Mesenchymal stem cell (in vitro differentiated cells and primary cell): ENCODE results near the gene RIC1.
"Not testable (repeated sequence)": the region's sequence is repeated elsewhere in the genome, so short reads cannot be mapped to it uniquely, and the experiment has no call there.

Experiments
- DNase-seq: peaks from one replicate; pipeline ENCODE4 v3.0.0-alpha.2; 2013
- H2AFZ ChIP-seq: one replicate; pipeline ENCODE4 v1.6.1; 2013; ENCODE audit warnings: low read depth, mild to moderate bottlenecking, control low read depth, inconsistent platforms, low read length, moderate library complexity
- H2AK5ac ChIP-seq: 2 replicates; pipeline ENCODE4 v1.6.1; 2013; ENCODE audit warnings: low read length, moderate library complexity, mild to moderate bottlenecking, inconsistent platforms; ENCODE audit not compliant: severe bottlenecking
- H2BK120ac ChIP-seq: one replicate; pipeline ENCODE4 v1.6.1; 2013; ENCODE audit warnings: low read depth, mild to moderate bottlenecking, inconsistent platforms, low read length, moderate library complexity
- H2BK12ac ChIP-seq, 2 experiments: one replicate each; pipeline ENCODE4 v1.6.1; 2013; ENCODE audit warnings: inconsistent platforms in 2 of 2, low read length in 2 of 2, mild to moderate bottlenecking in 2 of 2, moderate library complexity in 2 of 2, control low read depth in 1 of 2
- H2BK15ac ChIP-seq: one replicate; pipeline ENCODE4 v1.6.1; 2013; ENCODE audit warnings: mild to moderate bottlenecking, low read depth, inconsistent platforms; ENCODE audit not compliant: poor library complexity, severe bottlenecking
- H2BK5ac ChIP-seq: 2 replicates; pipeline ENCODE4 v1.6.1; 2013; ENCODE audit warnings: low read depth, mild to moderate bottlenecking, low read length, control low read depth, inconsistent platforms; ENCODE audit not compliant: poor library complexity, severe bottlenecking
- H3K14ac ChIP-seq, 2 experiments: one replicate each; pipeline ENCODE4 v1.6.1; 2013; ENCODE audit warnings: inconsistent platforms in 2 of 2, low read length in 2 of 2, control low read depth in 1 of 2, mild to moderate bottlenecking in 1 of 2, moderate library complexity in 1 of 2
- H3K18ac ChIP-seq, 2 experiments: one replicate each; pipeline ENCODE4 v1.6.1; 2013; ENCODE audit warnings: inconsistent platforms in 2 of 2, low read length in 2 of 2, control low read depth in 1 of 2, low read depth in 1 of 2, mild to moderate bottlenecking in 1 of 2
- H3K23ac ChIP-seq, 2 experiments: one replicate each; pipeline ENCODE4 v1.6.1; 2013; ENCODE audit warnings: inconsistent platforms in 2 of 2, low read length in 2 of 2, mild to moderate bottlenecking in 2 of 2, moderate library complexity in 2 of 2, control low read depth in 1 of 2
- H3K27ac ChIP-seq: 2 replicates; pipeline ENCODE4 v1.5.1; 2013; ENCODE audit warnings: mild to moderate bottlenecking, moderate library complexity, low read length, control low read depth, inconsistent platforms; ENCODE audit not compliant: poor library complexity, severe bottlenecking
- H3K27me3 ChIP-seq, 2 experiments: 2 replicates each; pipeline versions ENCODE4 v1.6.1 to v1.7.0; 2013; ENCODE audit warnings: low read length in 2 of 2, mild to moderate bottlenecking in 2 of 2, moderate library complexity in 2 of 2, control low read depth in 1 of 2, inconsistent platforms in 1 of 2; ENCODE audit not compliant: control insufficient read depth in 1 of 2, insufficient read depth in 1 of 2
- H3K36me3 ChIP-seq, 2 experiments: 2 replicates each; pipeline versions ENCODE4 v1.6.1 to v1.7.0; 2013; ENCODE audit warnings: low read length in 2 of 2, control low read depth in 1 of 2, inconsistent platforms in 1 of 2, low read depth in 1 of 2, mild to moderate bottlenecking in 1 of 2; ENCODE audit not compliant: insufficient read depth in 2 of 2, control insufficient read depth in 1 of 2
- H3K4ac ChIP-seq, 2 experiments: one replicate each; pipeline ENCODE4 v1.6.1; 2013; ENCODE audit warnings: inconsistent platforms in 2 of 2, low read length in 2 of 2, mild to moderate bottlenecking in 2 of 2, moderate library complexity in 2 of 2, control low read depth in 1 of 2, low read depth in 1 of 2
- H3K4me1 ChIP-seq: 2 replicates; pipeline ENCODE4 v1.6.1; 2013; ENCODE audit warnings: low read depth, low read length, control low read depth; ENCODE audit not compliant: control insufficient read depth, insufficient read depth
- H3K4me2 ChIP-seq: 2 replicates; pipeline ENCODE4 v1.6.1; 2013; ENCODE audit warnings: low read length, mild to moderate bottlenecking, inconsistent platforms; ENCODE audit not compliant: poor library complexity, severe bottlenecking
- H3K4me3 ChIP-seq, 2 experiments: 2 replicates each; pipeline versions ENCODE4 v1.5.1 to v1.7.0; 2013; ENCODE audit warnings: low read length in 2 of 2, mild to moderate bottlenecking in 2 of 2, control low read depth in 1 of 2, low read depth in 1 of 2; ENCODE audit not compliant: insufficient read depth in 1 of 2
- H3K79me1 ChIP-seq: replicated peaks from 2 replicates; pipeline ENCODE4 v1.6.1; 2013; ENCODE audit warnings: mild to moderate bottlenecking, control low read depth, low read length, inconsistent platforms; ENCODE audit not compliant: poor library complexity, severe bottlenecking
- H3K9ac ChIP-seq: 2 replicates; pipeline ENCODE4 v1.7.0; 2013; ENCODE audit warnings: mild to moderate bottlenecking, low read length, moderate library complexity
- H3K9me3 ChIP-seq: 2 replicates; pipeline ENCODE4 v1.7.0; 2013; ENCODE audit warnings: mild to moderate bottlenecking, low read length; ENCODE audit not compliant: control insufficient read depth
- H4K8ac ChIP-seq: one replicate; pipeline ENCODE4 v1.6.1; 2013; ENCODE audit warnings: inconsistent platforms, mild to moderate bottlenecking, low read length, moderate library complexity
- H4K91ac ChIP-seq: one replicate; pipeline ENCODE4 v1.6.1; 2013; ENCODE audit warnings: mild to moderate bottlenecking, low read length, inconsistent platforms
- WGBS: methylation state at CpG from one replicate; pipeline ENCODE4 v1.1.7; 2013; ENCODE audit warnings: mixed read lengths; 5-methylcytosine and 5-hydroxymethylcytosine counted together

RIC1 gene

DNA sequence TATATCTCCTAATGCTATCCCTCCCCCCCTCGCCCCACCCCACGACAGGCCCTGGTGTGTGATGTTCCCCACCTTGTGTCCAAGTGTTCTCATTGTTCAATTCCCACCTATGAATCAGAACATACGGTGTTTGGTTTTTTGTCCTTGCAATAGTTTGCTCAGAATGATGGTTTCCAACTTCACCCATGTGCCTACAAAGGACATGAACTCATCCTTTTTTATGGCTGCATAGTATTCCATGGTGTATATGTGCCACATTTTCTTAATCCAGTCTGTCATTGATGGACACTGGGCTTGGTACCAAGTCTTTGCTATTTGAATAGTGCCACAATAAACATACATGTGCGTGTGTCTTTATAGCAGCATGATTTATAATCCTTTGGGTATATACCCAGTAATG, 93.8 kb downstream of the RIC1 start:
- not testable (repeated sequence) for DNase-seq, H2BK120ac ChIP-seq, H3K18ac ChIP-seq, H3K4me2 ChIP-seq, H3K79me1 ChIP-seq, H2AFZ ChIP-seq, H4K91ac ChIP-seq, H2BK15ac ChIP-seq, H3K14ac ChIP-seq, H2AK5ac ChIP-seq, H2BK12ac ChIP-seq, H3K4me1 ChIP-seq, H3K27ac ChIP-seq, H2BK5ac ChIP-seq, H3K4ac ChIP-seq, H3K4me3 ChIP-seq, H3K9me3 ChIP-seq, H4K8ac ChIP-seq, H3K9ac ChIP-seq, H3K23ac ChIP-seq, H3K27me3 ChIP-seq
- WGBS = 97% methylated on average over 4 of the region's 4 CpGs
- H3K36me3 ChIP-seq = peaks cover 9 to 36% of the 10 kb centered on the region in 2 experiments

GRCh38 chr9:5735072-5735471, 106.2 kb downstream of the RIC1 start:
- H3K79me1 ChIP-seq = peaks cover 7% of the 10 kb centered on the region
- WGBS = 100% methylated on average over 2 of the region's 2 CpGs
- no peak overlapping the region for H2BK12ac ChIP-seq
- H4K91ac ChIP-seq = no peak overlapping the region
- DNase-seq = no peak
- no peaks in the 10 kb centered on the region for H3K27me3 ChIP-seq
- H2AK5ac ChIP-seq = no peak overlapping the region
- no peak overlapping the region for H3K4me2 ChIP-seq
- no peak overlapping the region for H2BK5ac ChIP-seq
- H3K9me3 ChIP-seq = peaks cover 4% of the 10 kb centered on the region
- H2BK120ac ChIP-seq = no peak overlapping the region
- H3K4me3 ChIP-seq = no peak overlapping the region
- no peak overlapping the region for H3K27ac ChIP-seq
- no peak overlapping the region for H3K14ac ChIP-seq
- H3K4ac ChIP-seq = no peak overlapping the region
- no peak overlapping the region for H4K8ac ChIP-seq
- no peak overlapping the region for H2AFZ ChIP-seq
- no peaks in the 10 kb centered on the region for H3K4me1 ChIP-seq
- no peak overlapping the region for H2BK15ac ChIP-seq
- H3K18ac ChIP-seq = no peak overlapping the region
- no peak overlapping the region for H3K23ac ChIP-seq
- no peak overlapping the region for H3K9ac ChIP-seq
- peaks cover 9 to 74% of the 10 kb centered on the region in 2 experiments for H3K36me3 ChIP-seq

DNA sequence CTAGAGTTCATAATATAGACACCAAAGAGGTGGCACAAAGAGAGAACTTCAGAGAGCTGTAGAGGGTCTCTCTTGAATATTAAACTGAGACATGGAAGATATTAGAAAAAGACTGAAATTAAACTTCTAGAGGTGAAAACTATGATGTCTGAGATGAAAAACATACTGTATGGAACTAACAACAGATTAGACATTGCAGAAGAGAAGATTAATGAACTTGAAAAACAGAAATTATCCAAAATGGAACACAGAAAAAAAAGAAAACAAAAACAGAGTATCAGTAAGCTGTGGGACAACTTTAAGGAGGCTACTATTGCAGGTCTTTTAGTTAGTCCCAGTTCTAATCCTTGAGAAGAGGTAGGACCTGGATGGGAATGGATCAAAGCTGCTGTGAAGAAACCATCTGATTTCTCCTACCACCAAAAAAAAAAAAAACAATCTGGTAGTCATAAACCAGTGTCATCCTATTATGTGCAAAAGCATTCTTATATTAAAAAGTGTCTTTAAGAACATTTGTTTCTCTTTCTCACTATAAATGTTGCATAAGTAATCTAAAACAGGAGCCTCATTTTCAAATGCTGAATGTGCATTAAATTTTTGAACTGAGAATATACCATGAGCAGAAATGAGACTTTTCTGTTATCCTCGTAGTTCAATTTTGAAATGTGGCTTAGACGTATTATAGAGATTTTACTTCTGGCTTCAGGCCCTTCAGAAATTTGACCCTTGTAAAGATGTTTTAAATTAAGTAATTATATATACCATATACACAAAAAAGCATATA, 107.8 kb downstream of the RIC1 start:
- Histone ChIP-seq H3K27ac (no peak overlapping the region), H2BK15ac (no peak overlapping the region), H2BK5ac (no peak overlapping the region), H3K79me1 (peaks cover 8% of the 10 kb centered on the region), H3K4me3 (no peak overlapping the region), H3K27me3 (no peaks in the 10 kb centered on the region), H3K9ac (no peak overlapping the region), H2AK5ac (no peak overlapping the region), H3K4ac (no peak overlapping the region), H3K4me1 (no peaks in the 10 kb centered on the region), H3K36me3 (peaks cover 9 to 79% of the 10 kb centered on the region in 2 experiments), H2AFZ (no peak overlapping the region), H2BK120ac (no peak overlapping the region), H3K4me2 (no peak overlapping the region), H3K9me3 (peaks cover 4% of the 10 kb centered on the region), H2BK12ac (no peak overlapping the region), H4K8ac (no peak overlapping the region), H3K14ac (no peak overlapping the region), H3K18ac (no peak overlapping the region), H4K91ac (no peak overlapping the region), H3K23ac (no peak overlapping the region)
- 50% methylated on average over 1 of the region's 2 CpGs for WGBS
- DNase-seq = no peak

DNA sequence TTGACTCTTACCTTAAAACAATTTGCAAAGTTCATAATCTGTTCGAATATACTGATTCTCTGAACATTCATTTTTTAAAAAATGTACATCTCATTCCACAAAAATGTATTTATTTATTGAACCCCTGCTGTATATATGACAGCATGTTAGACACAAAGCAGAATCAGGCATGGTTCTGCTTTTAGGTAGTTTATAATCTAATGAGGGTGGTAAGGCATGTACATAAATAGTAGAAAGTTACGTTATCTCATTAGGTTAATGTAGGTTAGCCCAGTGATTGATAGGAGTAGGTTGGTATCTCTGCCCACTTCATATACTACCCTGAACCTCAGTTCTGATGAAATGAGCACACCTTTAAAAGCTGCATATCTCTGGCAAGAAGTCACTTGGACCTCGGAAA, 114.2 kb downstream of the RIC1 start:
- H4K8ac ChIP-seq = no peak overlapping the region
- H3K27ac ChIP-seq = no peak overlapping the region
- DNase-seq = no peak
- no peak overlapping the region for H3K4me3 ChIP-seq
- WGBS = 100% methylated on average over 1 of the region's 3 CpGs
- no peaks in the 10 kb centered on the region for H3K4me1 ChIP-seq
- no peaks in the 10 kb centered on the region for H3K27me3 ChIP-seq
- H2BK12ac ChIP-seq = no peak overlapping the region
- H3K4ac ChIP-seq = no peak overlapping the region
- peaks cover 5% of the 10 kb centered on the region for H3K9me3 ChIP-seq
- H3K9ac ChIP-seq = no peak overlapping the region
- H3K23ac ChIP-seq = no peak overlapping the region
- no peak overlapping the region for H3K14ac ChIP-seq
- peaks cover 6% of the 10 kb centered on the region for H3K79me1 ChIP-seq
- no peak overlapping the region for H2AFZ ChIP-seq
- H2BK120ac ChIP-seq = no peak overlapping the region
- H3K4me2 ChIP-seq = no peak overlapping the region
- H3K36me3 ChIP-seq = peaks cover 9 to 94% of the 10 kb centered on the region in 2 experiments
- no peak overlapping the region for H4K91ac ChIP-seq
- no peak overlapping the region for H2BK5ac ChIP-seq
- no peak overlapping the region for H2AK5ac ChIP-seq
- H2BK15ac ChIP-seq = no peak overlapping the region
- no peak overlapping the region for H3K18ac ChIP-seq
